ENCODE data around the gene MRPL42.
"Not testable (repeated sequence)": the region's sequence is repeated elsewhere in the genome, so short reads cannot be mapped to it uniquely, and the experiment has no call there.

Gene MRPL42

DNA sequence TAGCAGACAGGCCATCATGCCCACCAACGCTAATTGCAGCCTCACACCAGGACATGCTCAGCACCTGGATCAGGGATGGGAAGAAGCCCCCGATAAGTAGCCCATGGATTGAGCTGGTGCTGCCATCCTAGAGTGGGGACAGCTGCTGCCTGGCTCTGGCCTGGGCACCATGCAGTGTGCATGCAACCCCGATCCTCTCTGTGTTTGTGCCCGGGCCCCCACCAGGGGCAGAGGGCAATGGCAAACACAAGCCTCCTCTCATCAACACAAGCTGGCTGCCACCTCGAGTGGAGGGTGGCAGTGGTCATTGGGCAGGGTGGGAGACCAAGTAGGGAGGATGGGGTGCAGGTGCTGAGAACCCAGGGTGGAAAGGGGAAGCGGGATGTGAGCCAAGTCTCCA is 81.9 kb downstream of the MRPL42 start:
- no peak for DNase-seq (ENCODE audit: low spot score)

DNA sequence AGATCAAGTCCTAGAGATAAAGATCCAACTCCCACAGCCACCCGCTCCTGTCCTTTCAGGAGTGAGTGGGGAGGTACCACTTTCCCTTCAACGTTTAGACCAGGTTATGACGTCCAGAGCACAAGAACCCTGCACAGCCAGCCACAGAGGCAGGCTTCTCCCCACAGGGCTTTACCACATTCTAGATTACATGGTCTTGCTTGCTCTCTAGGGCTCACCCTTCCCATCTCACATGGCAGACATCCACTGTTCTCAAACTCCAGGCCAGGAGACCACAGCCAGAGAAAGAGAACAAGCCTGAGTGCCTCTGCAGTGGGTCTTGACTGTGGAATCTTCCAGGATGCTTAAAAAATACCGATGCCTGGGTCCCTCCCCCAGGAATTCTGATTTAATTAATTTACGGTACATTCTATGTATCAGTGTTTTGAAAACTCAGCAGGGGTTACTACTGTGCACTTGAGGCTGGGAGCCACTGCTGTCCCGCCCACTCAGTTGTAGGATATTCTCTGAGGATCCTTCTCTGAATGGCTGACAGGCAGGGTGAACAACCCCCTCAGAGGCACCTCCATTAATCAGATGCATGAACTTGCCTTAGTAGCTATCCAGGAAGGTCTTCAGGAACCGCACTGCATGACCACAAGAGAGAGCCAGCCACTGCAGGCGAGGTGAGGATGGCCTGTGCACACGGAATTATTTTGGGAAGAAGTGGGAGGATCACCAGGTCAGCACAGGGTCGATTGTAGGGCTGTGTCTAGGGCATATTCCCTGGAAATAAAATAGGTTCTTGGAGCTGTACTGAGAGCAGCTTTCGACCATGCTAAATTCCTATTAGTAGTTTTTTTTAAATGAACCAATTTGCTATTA is 83.7 kb downstream of the MRPL42 start:
- DNase-seq (ENCODE audit: low spot score) = no peak

- no peak for DNase-seq (ENCODE audit: low spot score)
Measured at GRCh38 chr12:93552427-93552826, 85.1 kb downstream of the MRPL42 start.

DNA sequence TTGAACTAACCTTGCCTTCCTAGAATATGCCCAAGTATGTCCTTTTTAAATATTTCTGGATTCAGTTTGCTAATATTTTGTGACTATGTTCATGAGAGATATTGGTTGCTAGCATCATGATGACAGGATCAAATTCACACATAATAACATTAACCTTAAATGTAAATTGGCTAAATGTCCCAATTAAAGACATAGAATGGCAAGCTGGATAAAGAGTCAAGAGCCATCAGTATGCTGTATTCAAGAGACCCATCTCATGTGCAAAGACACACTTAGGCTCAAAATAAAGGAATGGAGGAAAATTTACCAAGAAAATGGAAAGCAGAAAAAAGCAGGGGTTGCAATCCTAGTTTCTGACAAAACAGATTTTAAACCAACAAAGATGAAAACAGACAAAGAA is 90.6 kb downstream of the MRPL42 start:
- not testable (repeated sequence) for DNase-seq (ENCODE audit: low spot score)

DNA sequence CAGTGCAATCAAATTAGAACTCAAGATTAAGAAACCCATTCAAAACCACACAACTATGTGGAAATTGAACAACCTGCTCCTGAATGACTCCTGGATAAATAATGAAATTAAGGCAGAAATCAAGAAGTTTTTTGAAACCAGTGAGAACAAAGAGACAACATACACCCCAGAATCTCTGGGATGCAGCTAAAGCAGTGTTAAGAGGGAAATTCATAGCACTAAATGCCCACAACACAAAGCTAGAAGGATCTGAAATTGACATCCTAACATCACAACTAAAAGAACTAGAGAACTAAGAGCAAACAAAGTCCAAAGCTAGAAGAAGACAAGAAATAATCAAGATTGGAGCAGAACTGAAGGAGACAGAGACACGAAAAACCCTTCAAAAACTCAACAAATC is 91.4 kb downstream of the MRPL42 start:
- not testable (repeated sequence) for DNase-seq (ENCODE audit: low spot score)

DNA sequence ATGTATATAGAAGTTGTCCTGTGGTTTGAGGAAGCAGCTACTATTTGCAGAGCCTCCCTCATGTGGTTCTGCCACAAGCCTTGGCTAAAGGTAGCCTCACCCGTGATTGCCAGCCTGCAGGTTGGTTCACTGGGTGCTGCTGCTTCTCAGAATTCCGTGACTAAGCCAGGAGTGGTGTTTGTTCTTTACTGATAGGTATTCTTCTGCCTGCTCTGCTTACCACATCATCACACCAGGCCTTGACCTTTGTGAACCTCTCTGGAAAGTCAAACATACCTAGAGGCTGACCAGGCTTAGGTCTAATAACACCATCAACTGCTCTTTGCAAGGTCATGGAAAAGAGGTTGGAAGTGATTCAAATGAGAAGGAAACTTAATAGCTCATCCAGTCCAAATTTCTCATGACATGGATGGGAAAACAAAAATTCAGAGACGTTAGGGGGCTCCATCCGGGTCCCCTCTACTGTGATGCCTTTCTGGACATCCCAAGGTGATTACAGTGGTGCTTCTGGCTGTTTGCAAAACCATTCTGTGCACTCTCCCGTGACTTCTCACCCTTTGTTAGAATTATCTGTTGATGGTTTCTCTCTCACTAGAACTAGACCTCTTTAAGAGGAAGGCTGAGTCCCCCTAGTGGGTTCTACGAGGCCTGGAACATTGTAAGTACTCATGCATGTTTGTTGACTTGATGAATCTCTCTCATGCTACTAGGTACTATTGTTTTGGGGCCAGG is 96.7 kb downstream of the MRPL42 start:
- DNase-seq (ENCODE audit: low spot score) = no peak

- DNase-seq (ENCODE audit: low spot score) = no peak
Measured at GRCh38 chr12:93565760-93566159, 98.4 kb downstream of the MRPL42 start.

Data from globus pallidus (tissue), 1 donor.